HT1080 (cell line): ENCODE results near the gene SEC14L1. TPM values are rescaled to one million over a fixed set of nuclear protein-coding genes. Genes with fewer than 3 reads are reported as not detected.
"Not testable (repeated sequence)": the region's sequence is repeated elsewhere in the genome, so short reads cannot be mapped to it uniquely, and the experiment has no call there.

Experiments used
- DNase-seq: peaks from one replicate; pipeline ENCODE4 v3.0.0-alpha.2; 2015; ENCODE audit warnings: low read depth
- polyA plus RNA-seq, 2 experiments: library from polyadenylated mRNA; depleted of rRNA; stranded (reverse); fragments of >200 nt; gene quantifications; 2 replicates each; pipeline ENCODE4 v1.2.3, GENCODE V29; 2015
- total RNA-seq: library from RNA; depleted of rRNA; stranded (reverse); fragments of >200 nt; shearing (Covaris generic); gene quantifications from 2 replicates; pipeline ENCODE4 v1.2.3, GENCODE V29; 2014; rRNA removed

Gene SEC14L1
- 27.6 and 30.6 TPM in 2 replicates for total RNA-seq
- 34.7 and 34.8 TPM in 2 replicates for polyA plus RNA-seq (2015; cell fraction: cytosol; rRNA removed)
- 24.7 and 29.0 TPM in 2 replicates for polyA plus RNA-seq (2015; cell fraction: nucleus; rRNA removed)

DNA sequence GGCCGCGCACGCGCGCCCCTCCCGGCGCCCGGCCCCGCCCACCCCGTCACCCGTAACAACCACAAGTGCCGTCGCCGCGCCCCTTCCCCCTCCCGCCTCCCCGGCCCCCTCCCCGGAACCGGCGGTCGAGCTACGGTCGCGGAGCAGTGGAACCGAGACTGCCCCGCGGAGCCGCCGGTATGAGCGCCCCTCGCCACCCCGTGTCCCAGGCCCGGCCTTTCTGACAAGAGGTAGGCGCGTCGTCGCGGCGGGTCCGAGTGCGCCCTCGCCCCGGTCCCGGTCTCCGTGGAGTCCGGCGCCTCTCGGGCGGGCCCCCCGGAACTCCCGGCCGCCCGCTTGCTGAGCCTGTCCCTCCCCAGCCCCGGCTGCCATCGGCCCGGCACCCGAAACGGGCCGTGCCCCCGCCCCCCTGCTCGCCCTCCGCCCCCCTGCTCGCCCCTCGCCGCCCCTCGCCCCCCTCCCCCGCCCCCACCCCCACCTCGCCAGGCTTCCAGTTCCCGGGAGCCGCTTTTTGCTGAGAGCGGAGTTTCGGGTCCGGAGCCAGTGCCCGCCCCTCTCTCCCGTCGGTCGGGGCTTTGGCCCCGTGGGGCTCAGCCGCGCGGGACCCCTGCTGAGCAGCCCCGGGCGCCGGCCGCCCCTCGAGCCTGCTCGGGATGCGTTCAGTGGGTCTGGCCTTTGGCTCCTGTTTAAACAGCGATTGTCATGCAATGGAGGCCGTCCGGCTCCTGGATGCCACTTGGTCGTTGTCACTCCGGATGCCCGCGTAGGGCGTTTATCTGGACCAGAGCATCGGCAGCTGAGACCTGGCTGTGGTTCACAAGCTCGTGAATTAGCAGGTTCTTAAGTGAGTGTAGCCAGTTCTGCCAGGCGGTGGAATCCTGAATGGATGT lies at the start of gene SEC14L1:
SEC14L1 (plus strand) TSS at position 92 of the 890 bp plus-strand sequence. CDS start 2,628 bp downstream, outside the sequence.
- peak; percentile 33 for DNase-seq

DNA sequence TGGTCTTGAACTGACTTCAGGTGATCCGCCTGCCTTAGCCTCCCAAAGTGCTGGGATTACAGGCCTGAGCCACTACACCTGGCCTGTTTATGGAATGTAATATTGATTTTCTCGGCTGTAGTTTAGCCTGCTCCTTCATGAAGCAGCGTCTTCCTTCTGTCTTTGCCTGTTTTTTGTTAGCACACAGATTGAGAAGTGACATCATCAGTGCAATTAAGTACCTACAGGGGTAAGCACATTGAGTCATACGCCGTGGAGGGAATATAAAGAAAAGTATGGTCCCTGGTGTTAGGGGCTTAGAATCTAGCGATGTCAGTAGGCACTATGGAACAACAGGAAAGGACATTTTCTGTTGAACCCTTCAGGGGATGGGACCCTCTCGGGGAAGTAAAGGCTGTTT lies 48.7 kb upstream of the SEC14L1 start:
- DNase-seq = no peak

GRCh38 chr17:77095461-77095860 lies 45.3 kb upstream of the SEC14L1 start:
- DNase-seq = no peak

- DNase-seq = peak; percentile 27
Measured at GRCh38 chr17:77096570-77097214, 44.1 kb upstream of the SEC14L1 start.

DNA sequence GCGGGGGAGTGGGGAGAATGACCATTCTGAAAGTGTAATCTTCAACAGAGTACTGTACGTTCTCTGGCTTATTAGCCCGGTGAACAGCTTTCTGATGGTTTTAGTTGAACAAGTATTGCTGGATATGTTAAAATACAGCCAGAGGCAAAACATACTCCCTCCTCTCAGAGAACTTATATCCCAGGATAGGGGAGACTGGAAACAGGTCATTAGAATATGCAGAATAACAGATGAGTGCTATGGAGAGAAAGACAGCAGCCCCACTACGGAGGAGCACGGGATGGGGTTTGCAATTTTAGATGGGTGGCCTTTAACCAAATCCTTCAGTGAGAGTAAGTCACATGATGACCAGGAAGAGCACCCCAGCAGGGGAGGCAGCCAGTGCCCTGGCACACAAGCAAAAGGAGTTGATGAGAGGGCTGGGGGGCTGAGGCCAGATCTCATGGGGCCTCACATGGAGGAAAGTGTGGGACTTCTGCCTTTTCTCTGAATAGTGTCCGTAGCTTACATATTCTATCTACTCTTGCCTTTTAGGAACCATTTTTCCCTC lies 43.1 kb upstream of the SEC14L1 start:
- no peak for DNase-seq

- DNase-seq = no peak
Measured at GRCh38 chr17:77098884-77099545, 41.8 kb upstream of the SEC14L1 start.

DNA sequence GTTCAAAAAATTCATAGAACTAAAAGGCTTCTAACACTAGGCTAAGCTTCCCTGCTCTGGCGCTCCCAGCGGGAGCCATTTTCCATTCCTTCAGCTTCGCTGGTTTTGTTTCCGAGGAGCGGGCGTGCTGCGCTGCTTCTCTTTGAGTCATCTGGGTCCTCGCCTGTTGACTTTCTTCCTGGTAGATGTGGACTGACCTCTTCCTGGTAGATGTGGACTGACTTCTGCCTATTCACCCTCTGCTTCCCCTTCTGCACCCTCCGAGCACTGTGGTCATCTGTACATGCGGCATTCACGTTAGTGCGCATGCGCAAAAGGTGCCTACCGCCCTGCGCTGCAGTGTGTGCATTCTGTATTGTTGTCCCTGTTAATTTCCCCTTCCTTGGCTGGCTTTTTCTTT lies 40.8 kb upstream of the SEC14L1 start:
- DNase-seq = no peak

DNA sequence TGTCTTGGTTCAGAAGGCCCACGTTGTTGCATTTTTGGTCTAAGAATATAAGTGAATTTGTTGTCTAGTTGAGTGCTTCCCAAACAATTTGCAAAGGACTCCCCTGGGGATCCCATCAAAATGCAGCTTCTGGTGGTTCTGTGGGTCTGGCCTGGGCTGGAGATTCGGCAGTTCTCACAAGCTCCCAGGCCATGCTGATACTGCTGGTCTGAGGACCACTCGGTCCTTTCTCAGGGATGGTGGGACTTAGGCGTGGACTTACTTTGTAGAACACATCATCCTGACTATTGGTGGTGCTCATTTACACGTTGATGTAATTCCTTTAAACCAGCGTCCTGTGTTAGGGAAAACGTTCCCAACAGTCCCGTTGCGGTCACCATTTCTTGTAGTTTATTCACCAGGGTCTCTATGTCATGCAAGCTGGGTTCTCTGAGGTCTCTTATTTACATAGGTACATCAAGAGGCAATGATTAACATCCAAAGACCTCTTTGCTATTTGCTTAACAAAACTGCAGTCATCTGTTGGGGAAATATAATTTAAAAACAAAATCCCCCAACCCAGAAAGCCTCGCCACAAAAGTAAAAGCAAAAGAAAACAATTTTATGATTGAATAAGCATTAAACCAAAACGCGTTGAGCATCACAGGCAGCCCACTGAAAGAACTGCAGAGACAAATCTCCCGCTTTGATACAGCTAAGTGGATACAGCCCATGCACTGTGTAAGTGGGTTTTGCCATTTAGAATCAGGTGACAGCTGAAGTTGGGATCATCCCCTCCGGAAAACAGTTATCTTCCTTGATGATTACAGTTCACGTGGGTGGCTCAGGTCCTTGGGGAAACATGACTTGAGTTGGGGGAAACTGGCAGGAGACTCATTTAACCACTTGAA lies 39.0 kb upstream of the SEC14L1 start:
- no peak for DNase-seq

DNA sequence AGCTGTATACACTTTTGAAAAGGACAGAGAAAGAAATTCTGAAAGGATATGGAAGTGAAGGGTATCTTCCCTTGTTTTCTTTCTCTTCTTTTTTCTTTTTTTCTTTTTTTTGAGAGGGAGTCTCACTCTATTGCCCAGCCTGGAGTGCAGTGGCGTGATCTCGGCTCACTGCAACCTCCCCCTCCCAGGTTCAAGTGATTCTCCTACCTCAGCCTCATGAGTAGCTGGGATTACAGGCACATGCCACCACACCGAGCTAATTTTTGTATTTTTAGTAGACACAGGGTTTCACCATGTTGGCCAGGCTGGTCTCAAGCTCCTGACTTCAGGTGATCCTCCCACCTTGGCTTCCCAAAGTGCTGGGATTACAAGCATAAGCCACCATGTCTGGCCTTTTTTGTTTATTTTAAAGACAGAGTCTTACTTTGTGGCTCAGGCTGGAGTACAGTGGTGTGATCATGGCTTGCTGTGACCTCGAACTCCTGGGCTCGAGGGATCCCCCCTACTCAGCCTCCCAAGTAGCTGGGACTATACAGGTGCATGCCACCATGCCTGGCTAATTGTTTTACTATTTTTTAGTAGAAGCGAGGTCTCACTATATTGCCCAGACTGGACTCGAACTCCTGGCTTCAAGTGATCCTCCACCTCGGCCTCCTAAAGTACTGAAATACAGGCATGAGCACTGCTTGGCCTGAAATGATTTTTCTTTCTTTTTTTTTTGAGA lies 38.2 kb upstream of the SEC14L1 start:
- DNase-seq = not testable (repeated sequence)

- DNase-seq = no peak
Measured at GRCh38 chr17:77105706-77106105, 35.1 kb upstream of the SEC14L1 start.

DNA sequence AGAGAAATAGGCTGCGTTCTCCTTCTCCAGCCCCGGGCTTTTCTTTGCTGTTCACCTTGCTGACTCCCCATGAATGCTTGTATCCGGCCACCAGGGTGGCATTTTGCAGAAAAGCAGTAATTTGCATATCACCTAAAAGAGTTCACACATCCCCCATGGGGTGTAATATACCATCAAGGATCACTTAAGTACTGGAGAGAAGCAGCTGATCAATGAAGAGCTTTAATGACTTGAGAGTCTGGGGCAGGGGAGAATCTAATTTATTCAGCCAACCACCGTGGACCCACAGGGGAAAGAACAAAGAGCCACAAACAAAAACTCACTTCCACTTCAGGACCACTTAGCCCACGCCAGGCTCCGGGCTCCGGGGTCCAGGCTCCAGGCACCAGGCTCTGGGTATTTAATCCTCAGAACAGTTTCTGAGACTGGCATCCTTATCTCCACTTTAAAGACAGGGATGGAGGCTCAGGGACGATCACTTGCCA lies 33.9 kb upstream of the SEC14L1 start:
- no peak for DNase-seq

DNA sequence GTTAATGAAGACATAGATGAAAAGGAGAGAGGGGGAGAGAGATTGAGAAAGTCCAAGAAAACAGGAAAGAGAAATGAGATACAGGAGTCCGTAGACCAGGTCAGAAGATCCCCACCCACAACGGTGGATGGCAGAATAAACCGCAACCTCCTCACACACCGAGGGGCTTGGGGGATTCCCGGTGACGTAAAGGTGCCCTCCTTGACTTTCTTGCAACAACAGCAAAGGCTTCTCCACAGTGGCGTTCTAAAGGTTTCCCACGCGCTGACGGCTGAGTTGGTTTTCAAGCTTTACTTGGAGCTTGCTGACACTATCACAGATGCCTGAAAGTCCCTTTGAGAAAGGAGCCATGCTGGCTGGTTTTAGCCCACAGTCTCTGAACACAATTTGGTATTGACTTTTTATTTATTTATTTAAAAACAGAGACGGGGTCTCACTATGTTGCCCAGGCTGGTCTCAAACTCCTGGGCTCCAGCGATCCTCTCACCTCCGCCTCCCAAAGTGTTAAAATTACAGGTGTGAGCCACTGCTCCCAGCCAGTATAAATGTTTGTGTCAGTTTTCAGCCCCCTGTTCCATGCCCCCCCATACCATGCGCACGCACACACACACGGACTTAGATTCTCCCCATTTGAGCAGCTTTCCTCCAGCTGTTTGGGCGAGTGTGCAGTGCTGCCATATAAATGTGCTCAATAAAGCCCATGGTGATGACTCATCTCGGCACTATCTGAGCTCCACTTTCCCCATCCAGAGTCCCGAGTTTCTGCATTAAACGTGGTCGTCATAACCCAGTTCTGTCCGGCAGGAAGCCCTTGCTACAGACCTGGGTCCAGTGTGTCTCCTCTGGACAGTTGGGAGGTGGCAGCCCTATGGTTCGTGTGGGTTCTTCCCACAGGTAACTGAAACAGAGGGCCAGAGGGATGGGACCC lies 33.0 kb upstream of the SEC14L1 start:
- peak; percentile 28 for DNase-seq

- DNase-seq = no peak
Measured at GRCh38 chr17:77109159-77109759, 31.5 kb upstream of the SEC14L1 start.

DNA sequence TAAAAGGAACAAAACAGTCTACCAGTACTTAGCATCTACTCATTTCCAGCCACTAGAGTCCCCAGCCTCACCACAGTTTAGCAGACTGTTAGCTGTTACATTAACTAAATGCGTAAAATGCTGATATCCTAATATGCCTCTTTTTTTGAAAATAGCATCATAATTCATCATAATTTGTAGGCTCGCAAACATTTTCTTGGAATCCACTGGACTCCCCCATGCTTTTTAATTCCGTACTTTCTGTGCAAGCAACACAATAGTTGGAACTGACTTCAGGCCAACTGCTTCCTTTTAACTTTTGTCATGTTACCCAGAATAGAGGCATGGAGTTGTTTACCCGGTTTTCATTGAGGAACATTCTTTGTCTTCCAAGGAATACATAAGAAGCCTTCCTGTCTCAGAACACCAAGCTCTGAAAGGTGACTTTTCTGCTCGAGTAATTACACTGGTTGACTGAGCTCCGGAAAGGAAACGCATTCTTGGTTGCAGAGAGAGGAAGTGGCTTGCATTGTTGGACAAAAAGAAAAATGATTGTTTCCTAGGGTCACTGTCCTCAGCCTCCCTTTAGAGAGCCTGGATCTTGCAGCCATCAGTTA lies 30.9 kb upstream of the SEC14L1 start:
- DNase-seq = peak; percentile 75

DNA sequence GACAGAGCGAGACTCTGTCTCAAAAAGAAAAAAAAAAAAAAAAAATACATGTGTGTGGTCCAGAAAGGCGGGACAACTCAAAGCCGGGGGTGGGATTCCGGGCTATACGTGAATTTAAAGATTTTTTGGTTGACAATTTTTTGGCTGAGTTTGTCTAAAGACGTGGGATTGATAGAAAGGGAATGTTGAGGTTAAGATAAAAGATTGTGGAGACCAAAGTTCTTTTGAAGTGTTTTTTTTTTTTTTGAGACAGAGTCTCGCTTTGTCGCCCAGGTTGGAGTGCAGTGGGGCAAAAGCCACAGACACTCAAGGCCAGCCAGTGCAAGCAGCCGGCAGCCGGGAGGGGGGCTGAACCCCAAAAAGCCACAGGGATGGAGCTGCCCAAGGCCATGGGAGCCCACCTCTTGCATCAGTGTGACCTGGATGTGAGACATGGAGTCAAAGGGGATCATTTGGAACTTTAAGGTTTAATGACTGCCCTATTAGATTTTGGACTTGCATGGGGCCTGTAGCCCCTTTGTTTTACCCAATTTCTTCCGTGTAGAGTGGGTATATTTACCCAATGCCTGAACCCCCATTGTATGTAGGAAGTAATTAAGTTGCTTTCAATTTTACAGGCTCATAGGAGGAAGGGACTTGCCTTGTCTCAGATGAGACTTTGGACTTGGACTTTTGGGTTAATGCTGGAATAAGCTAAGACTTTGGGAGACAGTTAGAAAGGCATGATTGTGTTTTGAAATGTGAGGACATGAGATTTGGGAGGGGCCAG lies 29.4 kb upstream of the SEC14L1 start:
- DNase-seq = not testable (repeated sequence)

DNA sequence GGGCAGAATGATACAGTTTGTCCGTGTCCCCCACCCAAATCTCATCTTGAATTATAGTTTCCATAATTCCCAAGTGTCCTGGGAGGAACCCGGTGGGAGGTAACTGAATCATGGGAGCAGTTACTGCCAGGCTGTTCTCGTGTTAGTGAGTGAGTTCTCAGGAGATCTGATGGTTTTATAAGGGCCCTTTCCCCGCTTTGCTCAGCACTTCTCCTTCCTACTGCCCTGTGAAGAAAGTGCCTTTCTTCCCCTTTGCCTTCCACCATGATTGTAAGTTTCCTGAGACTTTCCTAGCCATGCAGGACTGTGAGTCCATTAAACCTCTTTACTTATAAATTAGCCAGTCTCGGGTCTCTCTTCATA lies 28.9 kb upstream of the SEC14L1 start:
- DNase-seq = no peak

GRCh38 chr17:77115510-77115909 lies 25.3 kb upstream of the SEC14L1 start:
- no peak for DNase-seq
